Measurements from ENCODE around the gene MOV10L1. TPM values are rescaled to one million over a fixed set of nuclear protein-coding genes. Genes with fewer than 3 reads are reported as not detected.

The MOV10L1 gene
- total RNA-seq, 1 donor from 2014 or later = 0.56 TPM

GRCh38 chr22:50193621-50194020 is 103.8 kb downstream of the MOV10L1 start:
- no peaks in the 10 kb centered on the region for H3K27me3 ChIP-seq (ENCODE audit: low read depth)
- DNase-seq (no peak), ATAC-seq (no peak)
- H3K4me3 ChIP-seq = no peak overlapping the region
- intact Hi-C loops (cut with DNase I) = no loop called here
- TF ChIP-seq CTCF (IDR thresholded peaks at IDR 0.05) = no peak
- peaks cover 55% of the 10 kb centered on the region for H3K36me3 ChIP-seq
- no peaks in the 10 kb centered on the region for H3K9me3 ChIP-seq
- H3K4me1 ChIP-seq = peaks cover 45% of the 10 kb centered on the region
- H3K27ac ChIP-seq = no peak overlapping the region

- Histone ChIP-seq H3K4me3 (no peak overlapping the region), H3K27ac (no peak overlapping the region), H3K4me1 (peaks cover 39% of the 10 kb centered on the region), H3K9me3 (no peaks in the 10 kb centered on the region), H3K36me3 (peaks cover 57% of the 10 kb centered on the region), H3K27me3 (ENCODE audit: low read depth) (no peaks in the 10 kb centered on the region)
- no peak for DNase-seq
- ATAC-seq = no peak
- TF ChIP-seq CTCF (IDR thresholded peaks at IDR 0.05) = no peak
- intact Hi-C loops (cut with DNase I) = no loop called here
Observed at GRCh38 chr22:50194037-50194805, 104.4 kb downstream of the MOV10L1 start.

GRCh38 chr22:50196256-50196655 is 106.5 kb downstream of the MOV10L1 start:
- intact Hi-C loops (cut with DNase I) = no loop called here
- Histone ChIP-seq H3K4me3 (no peak overlapping the region), H3K27ac (no peak overlapping the region), H3K4me1 (peaks cover 28% of the 10 kb centered on the region), H3K36me3 (peaks cover 57% of the 10 kb centered on the region), H3K27me3 (ENCODE audit: low read depth) (no peaks in the 10 kb centered on the region), H3K9me3 (no peaks in the 10 kb centered on the region)
- TF ChIP-seq CTCF (IDR thresholded peaks at IDR 0.05) = no peak
- DNase-seq (no peak), ATAC-seq (no peak)

GRCh38 chr22:50197000-50197800 is 107.4 kb downstream of the MOV10L1 start:
- Histone ChIP-seq H3K4me1 (peaks cover 27% of the 10 kb centered on the region), H3K4me3 (no peak overlapping the region), H3K27ac (no peak overlapping the region), H3K9me3 (no peaks in the 10 kb centered on the region), H3K27me3 (ENCODE audit: low read depth) (no peaks in the 10 kb centered on the region), H3K36me3 (peaks cover 57% of the 10 kb centered on the region)
- intact Hi-C loops (cut with DNase I) = no loop called here
- DNase-seq (no peak), ATAC-seq (no peak)
- TF ChIP-seq CTCF (IDR thresholded peaks at IDR 0.05) = no peak

GRCh38 chr22:50197856-50198623 is 108.2 kb downstream of the MOV10L1 start:
- intact Hi-C loops (cut with DNase I) = no loop called here
- Histone ChIP-seq H3K4me3 (no peak overlapping the region), H3K27ac (no peak overlapping the region), H3K27me3 (ENCODE audit: low read depth) (no peaks in the 10 kb centered on the region), H3K36me3 (peaks cover 57% of the 10 kb centered on the region), H3K9me3 (no peaks in the 10 kb centered on the region), H3K4me1 (peaks cover 23% of the 10 kb centered on the region)
- no peak for ATAC-seq
- TF ChIP-seq CTCF (IDR thresholded peaks at IDR 0.05) = no peak
- DNase-seq = no peak

Data from lower lobe of right lung (tissue), 2 donors.